Psoas muscle (tissue), 8 donors: Measurements from ENCODE around the gene LRRC17. TPM values are rescaled to one million over a fixed set of nuclear protein-coding genes. Genes with fewer than 3 reads are reported as not detected.

Source experiments
- ATAC-seq, 4 donors: fragments of 200-7000 bp; cut with Tn5 transposase; one replicate each; pipeline ENCODE4 v1.9.1; 2020; ENCODE audit warnings: moderate library complexity in 3 of 4, mild to moderate bottlenecking in 2 of 4
- DNase-seq, 2 donors: peaks; one replicate each; pipeline ENCODE4 v3.0.0-alpha.2; 2020
- H3K27ac ChIP-seq: fragments of 200-600 bp; one replicate; pipeline ENCODE4 v1.8.0; 2022
- H3K27me3 ChIP-seq, 3 donors: fragments of 200-600 bp in 1 of 3; one replicate each; pipeline versions ENCODE4 v1.6.1 to v1.8.0; 2013 to 2022; ENCODE audit warnings: low read length in 2 of 3, mild to moderate bottlenecking in 2 of 3, moderate library complexity in 1 of 3; ENCODE audit not compliant: insufficient read depth in 3 of 3
- H3K36me3 ChIP-seq, 2 donors: fragments of 200-600 bp in 1 of 2; one replicate each; pipeline versions ENCODE4 v1.6.1 to v1.8.0; 2013 to 2022; ENCODE audit warnings: low read depth in 1 of 2, mild to moderate bottlenecking in 1 of 2, moderate library complexity in 1 of 2; ENCODE audit not compliant: insufficient read depth in 1 of 2
- H3K4me1 ChIP-seq: fragments of 200-600 bp; one replicate; pipeline ENCODE4 v1.8.0; 2022
- H3K4me3 ChIP-seq: fragments of 200-600 bp; one replicate; pipeline ENCODE4 v1.8.0; 2022; ENCODE audit warnings: mild to moderate bottlenecking
- H3K9me3 ChIP-seq: fragments of 200-600 bp; one replicate; pipeline ENCODE4 v1.8.0; 2022
- WGBS, 3 donors: extraction: QIAGEN DNeasy Blood & Tissue Kit; methylation state at CpG; one replicate each; pipeline versions ENCODE4 v1.1.6 to v1.1.7; 2013; 5-methylcytosine and 5-hydroxymethylcytosine counted together
- intact Hi-C, 2 donors: fragments of 100-400 bp; cut with DNase I; formaldehyde crosslinking; loops; one replicate each; pipeline versions ENCODE4 v1.11.0 to v1.14.2; 2022
- polyA plus RNA-seq, 3 donors: library from polyadenylated mRNA; stranded (reverse); fragments of 200-250 nt; gene quantifications; one replicate each; pipeline ENCODE4 v1.2.3, GENCODE V29; 2013
- total RNA-seq, 4 donors: library from RNA; stranded (reverse); fragmentation: NEBNext Ultra II Directional in 2 of 4; extraction: Animal tissue kit (Norgen Biotek cat#: 25700) in 2 of 4; gene quantifications; one replicate each; pipeline versions ENCODE4 v1.2.1 to v1.2.4, GENCODE V29; 2021 to 2023
- TF ChIP-seq, protein P1 (sequence below): fragments of 200-600 bp; IDR thresholded peaks from one replicate; pipeline ENCODE4 v1.8.0; 2022; ENCODE audit warnings: antibody characterized with exemption
- donor health status: healthy with polysubstance abuse.
- donor health status: DM: no; HTN: no; CAD: no; lungs with moderate emphysema.
- donor health status: Bipolar disorder and iron deficiency.
- donor health status: healthy.
- donor health status: DM: yes; HTN: yes; CAD: no.
- donor health status: DM: no; HTN: no; CAD: no.
- donor health status: DM: no; HTN: no; CAD: no.
- donor health status: DM: yes; HTN: yes; CAD: no.

LRRC17 gene
- total and polyA plus RNA-seq, 7 donors, result 0.34 to 3.6 (median 0.84) TPM

DNA sequence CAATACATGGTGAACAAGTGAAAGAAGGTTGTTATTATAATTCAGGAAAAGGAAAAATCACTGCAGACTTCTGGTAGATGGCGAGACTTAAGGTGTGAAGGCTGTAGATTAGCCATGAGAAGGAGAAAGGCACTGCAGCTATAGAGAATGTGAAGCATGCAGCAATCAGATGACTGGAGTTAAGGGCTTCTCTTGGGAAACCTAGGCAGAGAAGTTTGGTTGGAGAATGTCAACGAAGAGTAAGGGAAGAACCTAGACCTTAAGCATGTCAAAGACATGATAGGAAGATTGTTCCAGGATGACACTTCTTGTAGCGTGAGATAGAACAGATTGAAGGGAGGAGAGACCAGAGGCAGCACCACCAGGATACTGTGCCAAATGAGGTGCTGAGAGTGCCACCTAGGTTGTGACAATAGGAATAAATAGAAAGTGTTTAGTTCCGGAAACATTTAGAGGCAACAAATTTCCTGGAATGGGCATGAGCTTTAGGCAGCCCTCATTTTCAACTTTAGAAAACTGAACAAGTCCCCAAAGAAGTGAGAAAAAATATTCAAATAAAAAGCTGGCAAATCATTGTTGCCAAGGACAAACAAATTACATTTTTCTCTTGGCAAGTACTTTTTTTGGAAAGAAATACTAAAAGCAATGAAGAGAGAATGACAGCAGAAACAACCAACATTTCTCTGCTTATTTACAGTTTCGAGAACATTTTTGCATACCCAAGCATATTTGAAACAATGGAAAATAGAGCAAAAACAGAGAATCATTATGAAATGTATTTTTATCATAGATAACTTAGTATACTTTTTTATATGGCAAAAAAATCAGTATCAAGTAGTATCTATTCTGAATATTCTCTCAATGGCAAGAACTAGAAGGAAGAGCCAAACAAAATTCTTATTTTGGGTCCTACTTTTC, 4.9 kb downstream of the LRRC17 start:
- TF ChIP-seq, protein P1, sequence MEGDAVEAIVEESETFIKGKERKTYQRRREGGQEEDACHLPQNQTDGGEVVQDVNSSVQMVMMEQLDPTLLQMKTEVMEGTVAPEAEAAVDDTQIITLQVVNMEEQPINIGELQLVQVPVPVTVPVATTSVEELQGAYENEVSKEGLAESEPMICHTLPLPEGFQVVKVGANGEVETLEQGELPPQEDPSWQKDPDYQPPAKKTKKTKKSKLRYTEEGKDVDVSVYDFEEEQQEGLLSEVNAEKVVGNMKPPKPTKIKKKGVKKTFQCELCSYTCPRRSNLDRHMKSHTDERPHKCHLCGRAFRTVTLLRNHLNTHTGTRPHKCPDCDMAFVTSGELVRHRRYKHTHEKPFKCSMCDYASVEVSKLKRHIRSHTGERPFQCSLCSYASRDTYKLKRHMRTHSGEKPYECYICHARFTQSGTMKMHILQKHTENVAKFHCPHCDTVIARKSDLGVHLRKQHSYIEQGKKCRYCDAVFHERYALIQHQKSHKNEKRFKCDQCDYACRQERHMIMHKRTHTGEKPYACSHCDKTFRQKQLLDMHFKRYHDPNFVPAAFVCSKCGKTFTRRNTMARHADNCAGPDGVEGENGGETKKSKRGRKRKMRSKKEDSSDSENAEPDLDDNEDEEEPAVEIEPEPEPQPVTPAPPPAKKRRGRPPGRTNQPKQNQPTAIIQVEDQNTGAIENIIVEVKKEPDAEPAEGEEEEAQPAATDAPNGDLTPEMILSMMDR, result no peak
- Histone ChIP-seq H3K9me3 (no peaks in the 10 kb centered on the region), H3K27ac (no peak overlapping the region), H3K27me3 (no peaks in the 10 kb centered on the region), H3K4me3 (no peak overlapping the region), H3K36me3 (no peaks in the 10 kb centered on the region), H3K4me1 (no peaks in the 10 kb centered on the region)
- DNase-seq, result no peak
- WGBS, 3 donors, result 48 to 64% (median 58%) methylated on average over 5 of the region's 5 CpGs
- ATAC-seq, result peak in 3 of 4 donors; percentile 37 to 67 (median 57)
- intact Hi-C loops, result no loop called here

DNA sequence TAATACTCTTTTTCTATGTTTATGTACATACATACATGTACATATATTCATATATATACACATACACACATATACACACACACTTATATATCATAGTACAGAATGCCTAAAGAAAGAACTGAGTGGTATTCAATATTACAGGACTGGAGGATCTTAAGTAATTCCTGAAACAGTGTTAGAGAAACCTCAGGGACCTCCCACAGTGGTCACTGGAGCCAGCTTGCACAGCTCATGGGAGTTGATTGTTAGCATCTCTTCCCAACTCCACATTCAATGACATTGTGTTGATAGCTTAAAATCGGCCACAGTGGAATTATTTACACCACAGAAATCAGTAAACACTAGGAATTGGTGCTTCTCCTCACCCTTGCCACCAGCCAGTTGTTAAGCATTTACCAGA, 6.0 kb downstream of the LRRC17 start:
- 22 to 35% (median 33%) methylated on average over 1 of the region's 1 CpG for WGBS, 3 donors
- Histone ChIP-seq H3K4me3 (no peak overlapping the region), H3K27me3 (no peaks in the 10 kb centered on the region), H3K36me3 (no peaks in the 10 kb centered on the region), H3K4me1 (no peaks in the 10 kb centered on the region), H3K9me3 (no peaks in the 10 kb centered on the region), H3K27ac (no peak overlapping the region)
- ATAC-seq, result no peak
- intact Hi-C loops, result no loop called here
- TF ChIP-seq, protein P1, result no peak
- DNase-seq, result no peak

DNA sequence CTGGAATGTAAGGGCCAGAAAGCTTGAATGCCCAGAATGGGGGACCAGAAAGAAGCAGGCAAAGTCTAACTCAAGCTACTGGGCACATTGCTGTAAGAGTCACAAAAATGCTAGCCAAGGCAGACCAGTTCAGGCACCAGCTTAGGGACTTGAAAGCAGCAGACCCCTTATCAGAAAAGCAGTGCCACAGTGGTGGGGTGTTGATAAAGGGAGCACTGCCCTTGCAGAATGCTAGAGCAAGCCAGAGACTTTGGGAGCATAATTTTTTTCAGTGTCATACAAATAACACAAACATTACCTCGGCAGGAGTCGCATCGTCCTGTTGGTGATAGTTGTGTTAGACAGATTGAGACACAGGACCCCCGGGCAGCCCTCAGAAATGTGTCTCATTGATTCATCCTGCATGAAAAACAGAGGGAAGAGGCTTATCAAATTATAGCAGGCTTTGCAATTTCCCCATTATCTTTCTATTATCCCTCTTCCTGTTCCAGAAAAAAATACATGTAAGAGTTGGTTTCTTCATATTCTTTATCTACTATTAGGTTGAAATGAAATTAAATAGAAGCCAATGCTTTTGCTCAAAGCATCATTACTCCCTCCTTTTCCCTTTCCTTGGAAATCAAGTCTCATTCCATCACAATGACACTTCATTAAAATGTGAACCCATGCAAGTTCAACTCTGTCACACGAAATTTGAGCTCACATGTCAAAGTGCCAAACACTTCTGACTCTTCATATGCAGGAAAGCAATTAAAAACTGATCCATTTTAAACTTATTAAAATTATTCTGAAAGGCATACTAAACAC, 13.4 kb downstream of the LRRC17 start:
- TF ChIP-seq, protein P1, result no peak
- Histone ChIP-seq H3K4me1 (no peaks in the 10 kb centered on the region), H3K27ac (no peak overlapping the region), H3K4me3 (no peak overlapping the region), H3K9me3 (no peaks in the 10 kb centered on the region), H3K36me3 (no peaks in the 10 kb centered on the region), H3K27me3 (no peaks in the 10 kb centered on the region)
- intact Hi-C loops, result no loop called here
- ATAC-seq (no peak), DNase-seq (no peak)
- 36 to 47% (median 42%) methylated on average over 5 of the region's 5 CpGs for WGBS, 3 donors

DNA sequence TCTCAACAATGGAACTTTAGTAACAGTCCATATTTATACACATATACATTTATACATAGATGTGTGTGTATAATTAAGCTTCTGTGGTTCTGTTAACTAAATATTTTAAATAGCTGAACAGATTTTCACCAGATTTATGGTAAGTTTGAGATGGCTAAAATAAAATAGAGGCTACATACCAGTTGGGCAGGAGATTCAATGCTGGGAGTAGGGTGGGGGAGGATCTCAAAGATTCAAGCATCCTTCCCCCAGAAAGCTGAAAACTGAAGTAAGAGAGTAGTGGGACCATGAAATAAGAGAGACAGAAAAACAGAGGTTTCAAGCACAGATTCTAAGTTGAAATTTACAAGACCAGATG, 14.0 kb downstream of the LRRC17 start:
- DNase-seq (no peak), ATAC-seq (no peak)
- H3K9me3 ChIP-seq, result no peaks in the 10 kb centered on the region
- H3K4me3 ChIP-seq, result no peak overlapping the region
- TF ChIP-seq, protein P1, result no peak
- no peaks in the 10 kb centered on the region for H3K27me3 ChIP-seq
- intact Hi-C loops, result no loop called here
- no peak overlapping the region for H3K27ac ChIP-seq
- no peaks in the 10 kb centered on the region for H3K4me1 ChIP-seq
- H3K36me3 ChIP-seq, result no peaks in the 10 kb centered on the region
